Gastroesophageal sphincter (tissue), 4 donors: Measurements from ENCODE around the gene FMO2. TPM values are rescaled to one million over a fixed set of nuclear protein-coding genes. Genes with fewer than 3 reads are reported as not detected.

ENCODE experiments used
- ATAC-seq: fragments of 150-250 bp; one replicate; pipeline ENCODE4 v1.9.1; 2016; ENCODE audit warnings: mild to moderate bottlenecking, moderate library complexity
- H3K27ac ChIP-seq, 4 donors: fragments of 200-600 bp; sonication (generic) in 3 of 4; 1 replicate in 3 of 4; 2 replicates in 1 of 4; pipeline ENCODE4 v1.5.1; 2016 to 2019
- H3K27me3 ChIP-seq: fragments of 200-600 bp; sonication (generic); one replicate; pipeline ENCODE4 v1.5.1; 2019
- H3K36me3 ChIP-seq, 2 donors: fragments of 200-600 bp; sonication (generic); one replicate each; pipeline ENCODE4 v1.5.1; 2019; ENCODE audit warnings: control low read depth in 1 of 2
- H3K4me1 ChIP-seq, 3 donors: fragments of 200-600 bp; sonication (generic); 1 replicate in 2 of 3; 2 replicates in 1 of 3; pipeline ENCODE4 v1.5.1; 2016 to 2019; ENCODE audit warnings: control low read depth in 2 of 3
- H3K4me3 ChIP-seq, 2 donors: fragments of 200-600 bp; sonication (generic); one replicate each; pipeline ENCODE4 v1.5.1; 2019; ENCODE audit warnings: mild to moderate bottlenecking in 1 of 2, moderate library complexity in 1 of 2
- H3K9me3 ChIP-seq, 3 donors: fragments of 200-600 bp; sonication (generic); one replicate each; pipeline ENCODE4 v1.5.1; 2017 to 2019; ENCODE audit warnings: control low read depth in 2 of 3
- EP300 ChIP-seq: sonication (generic); formaldehyde crosslinking; IDR thresholded peaks from one replicate; pipeline ENCODE4 v1.6.1; 2017; ENCODE audit warnings: antibody characterized with exemption, mild to moderate bottlenecking
- POLR2A ChIP-seq, 2 donors: fragments of 450-650 bp; IDR thresholded peaks; one replicate each; pipeline ENCODE4 v1.6.1; 2017; ENCODE audit warnings: antibody characterized with exemption in 2 of 2, mild to moderate bottlenecking in 2 of 2, moderate library complexity in 1 of 2
- POLR2AphosphoS5 ChIP-seq: sonication (generic); formaldehyde crosslinking; IDR thresholded peaks from one replicate; pipeline ENCODE4 v1.6.1; 2017; ENCODE audit warnings: antibody characterized with exemption
- WGBS, 2 donors: methylation state at CpG; one replicate each; pipeline ENCODE4 v1.1.5; 2018; ENCODE audit warnings: low coverage in 1 of 2; 5-methylcytosine and 5-hydroxymethylcytosine counted together
- total RNA-seq, 4 donors: library from RNA; depleted of rRNA; stranded (reverse); fragments of >200 nt; gene quantifications; one replicate each; pipeline ENCODE4 v1.1.0, GENCODE V29; 2016
- TF ChIP-seq, protein P1 (sequence below), 4 experiments: fragments of 200-600 bp in 2 of 4; fragments of 450-650 bp in 2 of 4; sonication (generic) in 1 of 4; IDR thresholded peaks; one replicate each; pipeline ENCODE4 v1.5.1; 2017 to 2019; ENCODE audit warnings: antibody characterized with exemption in 4 of 4, mild to moderate bottlenecking in 2 of 4, moderate library complexity in 2 of 4

Gene FMO2
- total RNA-seq, 4 donors from 2014 or later = 33.9 to 74.1 (median 35.9) TPM

DNA sequence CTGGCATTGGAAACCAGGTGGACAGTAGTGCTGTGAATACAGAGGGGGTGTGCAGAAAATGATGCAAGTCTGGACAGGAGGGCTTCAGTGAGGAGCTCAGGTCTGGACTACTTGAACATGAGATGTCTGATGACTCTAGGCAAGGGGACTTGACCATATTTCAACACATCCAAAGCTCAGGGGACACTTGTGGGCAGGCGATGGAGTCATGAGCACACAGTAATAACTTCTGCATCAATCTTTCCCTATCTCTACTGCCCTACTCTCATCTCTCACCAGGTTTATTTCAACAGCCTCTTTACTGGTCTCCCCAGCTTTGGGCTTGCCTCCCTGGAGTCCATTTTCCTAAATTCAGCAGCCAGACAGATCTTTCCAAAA lies 21.9 kb downstream of the FMO2 start:
- no peaks in the 10 kb centered on the region for H3K27me3 ChIP-seq
- no peaks in the 10 kb centered on the region for H3K4me1 ChIP-seq
- 90 to 100% methylated on average over 1 of the region's 1 CpG for WGBS, 2 donors
- no peak overlapping the region for H3K4me3 ChIP-seq
- TF ChIP-seq POLR2AphosphoS5 = no peak
- TF ChIP-seq, protein P1, sequence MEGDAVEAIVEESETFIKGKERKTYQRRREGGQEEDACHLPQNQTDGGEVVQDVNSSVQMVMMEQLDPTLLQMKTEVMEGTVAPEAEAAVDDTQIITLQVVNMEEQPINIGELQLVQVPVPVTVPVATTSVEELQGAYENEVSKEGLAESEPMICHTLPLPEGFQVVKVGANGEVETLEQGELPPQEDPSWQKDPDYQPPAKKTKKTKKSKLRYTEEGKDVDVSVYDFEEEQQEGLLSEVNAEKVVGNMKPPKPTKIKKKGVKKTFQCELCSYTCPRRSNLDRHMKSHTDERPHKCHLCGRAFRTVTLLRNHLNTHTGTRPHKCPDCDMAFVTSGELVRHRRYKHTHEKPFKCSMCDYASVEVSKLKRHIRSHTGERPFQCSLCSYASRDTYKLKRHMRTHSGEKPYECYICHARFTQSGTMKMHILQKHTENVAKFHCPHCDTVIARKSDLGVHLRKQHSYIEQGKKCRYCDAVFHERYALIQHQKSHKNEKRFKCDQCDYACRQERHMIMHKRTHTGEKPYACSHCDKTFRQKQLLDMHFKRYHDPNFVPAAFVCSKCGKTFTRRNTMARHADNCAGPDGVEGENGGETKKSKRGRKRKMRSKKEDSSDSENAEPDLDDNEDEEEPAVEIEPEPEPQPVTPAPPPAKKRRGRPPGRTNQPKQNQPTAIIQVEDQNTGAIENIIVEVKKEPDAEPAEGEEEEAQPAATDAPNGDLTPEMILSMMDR (IDR thresholded peaks at IDR 0.05) = no peak
- no peak for TF ChIP-seq POLR2A (IDR thresholded peaks at IDR 0.05)
- TF ChIP-seq EP300 = no peak
- no peak overlapping the region for H3K27ac ChIP-seq
- peak; percentile 88 for ATAC-seq
- H3K9me3 ChIP-seq = no peaks in the 10 kb centered on the region
- H3K36me3 ChIP-seq = peaks cover 0 to 4% of the 10 kb centered on the region in 2 donors

DNA sequence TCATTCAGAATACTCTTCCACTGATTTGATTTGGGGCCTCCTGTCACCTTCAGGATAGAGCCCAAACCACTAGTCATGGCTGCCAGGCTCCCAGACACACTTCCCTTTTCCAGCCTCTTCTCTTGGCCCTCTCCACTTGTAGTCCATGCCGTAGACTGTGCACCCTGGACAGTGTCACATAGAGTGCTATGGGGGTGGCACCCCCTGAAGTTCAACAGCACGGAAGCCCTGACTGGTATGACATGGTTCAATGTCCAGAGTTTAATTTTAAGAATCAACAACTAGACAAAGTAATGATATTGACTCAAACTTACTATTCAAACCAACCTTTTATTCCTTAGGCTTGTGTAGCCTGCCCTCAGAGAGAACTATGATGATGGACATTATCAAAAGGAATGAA lies 22.3 kb downstream of the FMO2 start:
- WGBS, 2 donors = 71 to 83% methylated on average over 2 of the region's 2 CpGs
- TF ChIP-seq POLR2A (IDR thresholded peaks at IDR 0.05) (no peak), EP300 (no peak), POLR2AphosphoS5 (no peak)
- TF ChIP-seq, protein P1 (IDR thresholded peaks at IDR 0.05) = no peak
- H3K27me3 ChIP-seq = no peaks in the 10 kb centered on the region
- no peak for ATAC-seq
- H3K27ac ChIP-seq = no peak overlapping the region
- H3K4me1 ChIP-seq = no peaks in the 10 kb centered on the region
- peaks cover 0 to 4% of the 10 kb centered on the region in 2 donors for H3K36me3 ChIP-seq
- no peak overlapping the region for H3K4me3 ChIP-seq
- no peaks in the 10 kb centered on the region for H3K9me3 ChIP-seq

DNA sequence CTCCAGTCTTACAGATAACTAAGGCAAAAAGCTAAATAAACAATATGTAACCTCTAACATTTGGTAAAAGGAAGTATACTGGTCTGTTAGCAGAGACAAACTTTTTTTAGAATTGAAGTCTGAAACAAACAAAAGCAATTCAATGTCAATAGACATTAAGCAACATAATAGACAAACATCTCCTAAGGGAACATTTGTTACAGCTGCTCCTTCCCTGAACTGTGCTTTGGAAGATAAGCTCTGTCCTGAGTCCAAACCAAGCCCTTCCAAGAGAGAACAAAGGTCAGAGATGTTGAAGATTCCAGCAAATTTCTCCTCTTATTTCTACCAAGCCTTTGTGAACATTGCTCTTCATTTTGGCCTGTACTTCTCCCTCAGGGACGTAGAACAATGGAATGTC lies 25.3 kb downstream of the FMO2 start:
- WGBS, 2 donors = 23 to 30% methylated on average over 1 of the region's 1 CpG
- H3K4me1 ChIP-seq = no peaks in the 10 kb centered on the region
- TF ChIP-seq, protein P1 (IDR thresholded peaks at IDR 0.05) = no peak
- peak; percentile 8 for TF ChIP-seq POLR2AphosphoS5
- H3K27ac ChIP-seq = no peak overlapping the region
- no peaks in the 10 kb centered on the region for H3K9me3 ChIP-seq
- peak; percentile 65 for ATAC-seq
- H3K36me3 ChIP-seq = no peaks in the 10 kb centered on the region
- H3K27me3 ChIP-seq = no peaks in the 10 kb centered on the region
- no peak overlapping the region for H3K4me3 ChIP-seq

DNA sequence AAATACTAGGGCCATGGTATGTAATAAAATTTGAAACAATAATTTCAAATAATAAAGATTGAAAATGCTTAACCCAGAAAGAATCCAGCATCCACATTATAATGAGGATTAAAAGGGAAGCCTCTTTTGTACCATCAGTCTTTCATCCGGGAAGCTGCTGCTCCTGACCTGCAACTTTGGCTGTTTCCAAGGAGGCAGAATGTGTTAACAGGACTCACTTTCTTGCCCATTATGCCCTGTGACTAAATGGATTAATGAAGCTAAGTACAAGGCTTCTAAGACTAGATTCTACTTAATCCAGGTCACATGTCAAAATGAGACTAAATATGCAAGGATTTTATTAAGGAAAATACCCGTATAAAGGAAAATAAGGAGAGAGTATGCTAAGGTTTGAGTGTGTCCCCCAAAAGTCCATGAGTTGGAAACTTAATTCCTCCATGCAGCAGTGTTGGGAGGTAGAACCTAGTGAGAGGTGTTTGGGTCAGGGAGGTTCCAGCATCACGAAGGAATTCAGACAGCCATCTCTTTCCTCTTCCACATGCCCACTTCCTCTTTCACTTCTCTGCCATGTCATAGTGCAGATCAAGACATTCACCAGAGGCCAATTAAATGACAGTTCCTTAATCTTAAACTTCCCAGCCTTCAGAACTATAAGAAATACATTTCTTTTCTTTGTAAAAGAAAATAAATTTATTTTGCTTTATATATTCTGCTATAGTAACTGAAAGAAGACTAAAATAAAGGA lies 27.7 kb downstream of the FMO2 start:
- H3K4me1 ChIP-seq = no peaks in the 10 kb centered on the region
- WGBS, 2 donors = 70 to 79% methylated on average over 2 to 3 of the region's 3 CpGs
- no peak overlapping the region for H3K27ac ChIP-seq
- H3K27me3 ChIP-seq = no peaks in the 10 kb centered on the region
- H3K9me3 ChIP-seq = no peaks in the 10 kb centered on the region
- no peak overlapping the region for H3K4me3 ChIP-seq
- H3K36me3 ChIP-seq = no peaks in the 10 kb centered on the region
- TF ChIP-seq, protein P1 (IDR thresholded peaks at IDR 0.05) = no peak
- TF ChIP-seq POLR2A (IDR thresholded peaks at IDR 0.05) = no peak
- no peak for ATAC-seq
